GM12872 (cell line): ENCODE measurements around the gene LUC7L3.

ENCODE experiments used
- CTCF ChIP-seq: IDR thresholded peaks from 3 replicates; pipeline ENCODE4 v1.5.1; 2011; ENCODE audit warnings: low read depth, mild to moderate bottlenecking, low read length, moderate library complexity; ENCODE audit not compliant: insufficient read depth

The LUC7L3 gene

GRCh38 chr17:50758989-50759544 lies 39.7 kb downstream of the LUC7L3 start:
- TF ChIP-seq CTCF: no peak

GRCh38 chr17:50762177-50762576 lies 42.8 kb downstream of the LUC7L3 start:
- TF ChIP-seq CTCF: no peak

- TF ChIP-seq CTCF: no peak
Measured at GRCh38 chr17:50763716-50764475, 44.5 kb downstream of the LUC7L3 start.

- TF ChIP-seq CTCF: no peak
Measured at GRCh38 chr17:50764734-50765149, 45.3 kb downstream of the LUC7L3 start.

- no peak for TF ChIP-seq CTCF
Measured at GRCh38 chr17:50765454-50766221, 46.2 kb downstream of the LUC7L3 start.

GRCh38 chr17:50766222-50767023 lies 47.0 kb downstream of the LUC7L3 start:
- TF ChIP-seq CTCF: no peak

GRCh38 chr17:50767030-50767429 lies 47.6 kb downstream of the LUC7L3 start:
- no peak for TF ChIP-seq CTCF
